PC-3 (cell line): Measurements from ENCODE around the gene CMA1. TPM values are rescaled to one million over a fixed set of nuclear protein-coding genes. Genes with fewer than 3 reads are reported as not detected.
A peak's percentile ranks its signal among the peaks of the same experiment; 100 is the strongest.

Experiments used
- ATAC-seq: fragments of 200-7000 bp; cut with Tn5 transposase; 2 replicates; pipeline ENCODE4 v1.9.1; 2020; ENCODE audit warnings: mild to moderate bottlenecking, moderate library complexity
- BruUV-seq: library from RNA; stranded (reverse); fragments of 400-500 nt; replicated peaks from 2 replicates; lab custom pipeline; 2021; lab: Mats Ljungman, UMichigan
- CTCF ChIA-PET: fragments of 300-600 bp; sonication (Branson Sonifier 250); formaldehyde crosslinking; loops from one replicate; lab custom pipeline; 2022; ENCODE audit warnings: antibody characterized with exemption; lab: Charles Lee
- POLR2A ChIA-PET: fragments of 300-600 bp; sonication (Branson Sonifier 250); formaldehyde crosslinking; loops from one replicate; lab custom pipeline; 2022; ENCODE audit warnings: antibody characterized with exemption; ENCODE audit not compliant: unreplicated experiment; lab: Charles Lee
- DNase-seq: peaks from one replicate; pipeline ENCODE4 v3.0.0-alpha.2; 2015
- H2AFZ ChIP-seq: fragments of 300-600 bp; sonication (generic); 2 replicates; pipeline ENCODE4 v1.6.0; 2016; ENCODE audit warnings: antibody characterized with exemption, low read length
- H3F3A ChIP-seq: fragments of 300-600 bp; sonication (generic); one replicate; pipeline ENCODE4 v1.6.0; 2017; ENCODE audit warnings: antibody characterized with exemption, low read length, control low read depth, mild to moderate bottlenecking; ENCODE audit not compliant: unreplicated experiment
- H3K27ac ChIP-seq: fragments of 300-600 bp; sonication (generic); 2 replicates; pipeline ENCODE4 v1.5.1; 2016; ENCODE audit warnings: mild to moderate bottlenecking, low read length
- H3K27me3 ChIP-seq: fragments of 300-600 bp; sonication (generic); 2 replicates; pipeline ENCODE4 v1.6.1; 2016; ENCODE audit warnings: low read length, mixed read lengths
- H3K36me3 ChIP-seq: fragments of 300-600 bp; sonication (generic); 2 replicates; pipeline ENCODE4 v1.6.1; 2016; ENCODE audit warnings: low read depth, mixed run types, low read length, mixed read lengths
- H3K4me1 ChIP-seq: fragments of 300-600 bp; sonication (generic); 2 replicates; pipeline ENCODE4 v1.5.1; 2016; ENCODE audit warnings: low read length; ENCODE audit not compliant: insufficient read depth
- H3K4me2 ChIP-seq: fragments of 300-600 bp; sonication (generic); 2 replicates; pipeline ENCODE4 v1.6.0; 2016; ENCODE audit warnings: low read length
- H3K4me3 ChIP-seq: fragments of 300-600 bp; sonication (generic); 2 replicates; pipeline ENCODE4 v1.5.1; 2016; ENCODE audit warnings: mild to moderate bottlenecking, low read length, mixed read lengths
- H3K79me2 ChIP-seq: fragments of 300-600 bp; sonication (generic); 2 replicates; pipeline ENCODE4 v1.6.1; 2017; ENCODE audit warnings: low read length, mixed read lengths
- H3K9ac ChIP-seq: fragments of 300-600 bp; sonication (generic); 2 replicates; pipeline ENCODE4 v1.6.0; 2016; ENCODE audit warnings: mild to moderate bottlenecking, low read length
- H3K9me2 ChIP-seq: fragments of 300-600 bp; sonication (generic); replicated peaks from 2 replicates; pipeline ENCODE4 v1.6.1; 2016; ENCODE audit warnings: mixed run types, low read length, mixed read lengths
- H3K9me3 ChIP-seq: fragments of 300-600 bp; sonication (generic); 2 replicates; pipeline ENCODE4 v1.6.1; 2016; ENCODE audit warnings: low read length, mixed read lengths
- H4K20me1 ChIP-seq: fragments of 300-600 bp; sonication (generic); 2 replicates; pipeline ENCODE4 v1.6.1; 2016; ENCODE audit warnings: low read length, mixed read lengths
- CTCF ChIP-seq: fragments of 300-600 bp; sonication (generic); conservative IDR thresholded peaks from 2 replicates; pipeline ENCODE4 v1.5.1; 2017; ENCODE audit warnings: antibody characterized with exemption, low read depth, mild to moderate bottlenecking, low read length
- EZH2 ChIP-seq: fragments of 300-600 bp; sonication (generic); IDR thresholded peaks from one replicate; pipeline ENCODE4 v1.6.1; 2017; ENCODE audit warnings: antibody characterized with exemption, mild to moderate bottlenecking, low read length; ENCODE audit not compliant: unreplicated experiment
- EZH2phosphoT487 ChIP-seq: fragments of 300-600 bp; sonication (generic); IDR thresholded peaks from 2 replicates; pipeline ENCODE4 v1.6.1; 2018; ENCODE audit warnings: mild to moderate bottlenecking, antibody characterized with exemption, low read length, borderline replicate concordance
- intact Hi-C: fragments of 100-400 bp; cut with micrococcal nuclease; formaldehyde crosslinking; loops from 2 replicates; pipeline ENCODE4 v1.9.0; 2023
- total RNA-seq: library from RNA; depleted of rRNA; stranded (reverse); fragments of >200 nt; gene quantifications from 2 replicates; pipeline ENCODE4 v1.2.3, GENCODE V29; 2014; rRNA removed

CMA1 gene
- total RNA-seq, 1 experiment from 2014 or later, result not detected

- POLR2A ChIA-PET, result no interaction called here
- no peak for TF ChIP-seq EZH2phosphoT487
- TF ChIP-seq EZH2, result no peak
- TF ChIP-seq CTCF, result no peak
- no peak overlapping the region for H3K9ac ChIP-seq
- no peak overlapping the region for H2AFZ ChIP-seq
- no peaks in the 10 kb centered on the region for H3K9me3 ChIP-seq
- no peak overlapping the region for H3K27ac ChIP-seq
- DNase-seq (no peak), ATAC-seq (no peak)
- H4K20me1 ChIP-seq, result no peaks in the 10 kb centered on the region
- H3K79me2 ChIP-seq, result no peaks in the 10 kb centered on the region
- intact Hi-C loops, result no loop called here
- CTCF ChIA-PET, result no interaction called here
- H3K4me3 ChIP-seq, result no peak overlapping the region
- H3F3A ChIP-seq, result peaks cover 7% of the 10 kb centered on the region
- no TSS peak for BruUV-seq
- no peaks in the 10 kb centered on the region for H3K27me3 ChIP-seq
- no peak overlapping the region for H3K4me2 ChIP-seq
- 0 out of 2 replicates have a peak, but pooled peaks cover 3% of the 10 kb centered on the region for H3K9me2 ChIP-seq
- H3K36me3 ChIP-seq, result peaks cover 3% of the 10 kb centered on the region; the same call in 1 of the 2 replicates
- peaks cover 23% of the 10 kb centered on the region for H3K4me1 ChIP-seq
Observed at GRCh38 chr14:24458736-24459135, 49.3 kb downstream of the CMA1 start.

GRCh38 chr14:24456980-24457379 lies 51.1 kb downstream of the CMA1 start:
- Histone ChIP-seq H3K4me3 (no peak overlapping the region), H4K20me1 (no peaks in the 10 kb centered on the region), H3K9me2 (0 out of 2 replicates have a peak, but pooled peaks cover 3% of the 10 kb centered on the region), H3K36me3 (peaks cover 3% of the 10 kb centered on the region; the same call in 1 of the 2 replicates), H3F3A (peaks cover 6% of the 10 kb centered on the region), H3K27me3 (no peaks in the 10 kb centered on the region), H3K79me2 (no peaks in the 10 kb centered on the region), H3K9ac (no peak overlapping the region), H2AFZ (no peak overlapping the region), H3K9me3 (no peaks in the 10 kb centered on the region), H3K4me2 (no peak overlapping the region), H3K27ac (no peak overlapping the region), H3K4me1 (peaks cover 22% of the 10 kb centered on the region)
- peak; percentile 22 for DNase-seq
- ChIA-PET POLR2A (no interaction called here), CTCF (no interaction called here)
- BruUV-seq, result no TSS peak
- intact Hi-C loops, result no loop called here
- TF ChIP-seq EZH2phosphoT487, result no peak
- no peak for TF ChIP-seq EZH2
- no peak for TF ChIP-seq CTCF
- peak; percentile 60 for ATAC-seq

Other genes with a start within 250 kb of the CMA1 start
- gene TGM1, start 245.1 kb downstream of the CMA1 start, total RNA-seq, result 2.6 and 3.2 TPM in 2 replicates
- gene RABGGTA, start 236.7 kb downstream of the CMA1 start, total RNA-seq, result 39.2 and 51.5 TPM in 2 replicates
- gene DHRS1, start 208.5 kb downstream of the CMA1 start, total RNA-seq, result 15.8 and 15.9 TPM in 2 replicates
- gene NOP9, start 208.4 kb downstream of the CMA1 start, total RNA-seq, result 30.4 and 35.5 TPM in 2 replicates
- gene CIDEB, start 200.3 kb downstream of the CMA1 start, total RNA-seq, result not detected in 2 replicates
- gene LTB4R2, start 198.1 kb downstream of the CMA1 start, total RNA-seq, result 9.3 and 19.3 TPM in 2 replicates
- 11.6 and 13.1 TPM in 2 replicates for gene LTB4R, start 196.8 kb downstream of the CMA1 start, total RNA-seq
- 0.04 TPM in 1 of 2 replicates, not detected in the other for gene ADCY4, start 173.2 kb downstream of the CMA1 start, total RNA-seq
- not detected in 2 replicates for gene RIPK3, start 168.3 kb downstream of the CMA1 start, total RNA-seq
- gene NFATC4, start 140.1 kb downstream of the CMA1 start, total RNA-seq, result 11.5 and 15.1 TPM in 2 replicates
- gene NYNRIN, start 109.3 kb downstream of the CMA1 start, total RNA-seq, result 2.7 and 3.1 TPM in 2 replicates
- 2.9 and 3.4 TPM in 2 replicates for gene CBLN3, start 78.6 kb downstream of the CMA1 start, total RNA-seq
- gene KHNYN, start 78.3 kb downstream of the CMA1 start, total RNA-seq, result 50.9 and 51.6 TPM in 2 replicates
- 24.7 and 29.8 TPM in 2 replicates for gene SDR39U1, start 65.5 kb downstream of the CMA1 start, total RNA-seq
- not detected in 2 replicates for gene CTSG, start 68.0 kb upstream of the CMA1 start, total RNA-seq
- not detected in 2 replicates for gene GZMH, start 101.4 kb upstream of the CMA1 start, total RNA-seq
- not detected in 2 replicates for gene GZMB, start 125.9 kb upstream of the CMA1 start, total RNA-seq